Activated naive CD4-positive, alpha-beta T cell treated with anti-CD3 and anti-CD28 coated beads, Interleukin-2, amount 10 ng/mL, durations not matched to agents 7 days and 5 days (primary cell): ENCODE measurements around the gene TRIM50.
"Not testable (repeated sequence)": the region's sequence is repeated elsewhere in the genome, so short reads cannot be mapped to it uniquely, and the experiment has no call there.

Experiments
- CTCF ChIA-PET: fragments of 350-600 bp; sonication (Branson Sonifier 250); formaldehyde crosslinking; loops from one replicate; lab custom pipeline; 2021; ENCODE audit warnings: antibody characterized with exemption; lab: Charles Lee
- DNase-seq: peaks from one replicate; pipeline ENCODE4 v3.0.0-alpha.2; 2020
- H3K27ac Mint-ChIP-seq: one replicate; pipeline ENCODE4 v1.8.0; 2021; ENCODE audit warnings: mild to moderate bottlenecking, moderate library complexity, mixed read lengths
- H3K27me3 Mint-ChIP-seq: one replicate; pipeline ENCODE4 v1.8.0; 2021; ENCODE audit warnings: mild to moderate bottlenecking, mixed read lengths
- H3K36me3 Mint-ChIP-seq: one replicate; pipeline ENCODE4 v1.8.0; 2021; ENCODE audit warnings: mixed read lengths
- H3K4me1 Mint-ChIP-seq: one replicate; pipeline ENCODE4 v1.8.0; 2021; ENCODE audit warnings: mixed read lengths
- H3K4me3 Mint-ChIP-seq: one replicate; pipeline ENCODE4 v1.8.0; 2021; ENCODE audit warnings: mild to moderate bottlenecking, moderate library complexity, mixed read lengths
- H3K9me3 Mint-ChIP-seq: one replicate; pipeline ENCODE4 v1.8.0; 2021; ENCODE audit warnings: mixed read lengths

Gene TRIM50

DNA sequence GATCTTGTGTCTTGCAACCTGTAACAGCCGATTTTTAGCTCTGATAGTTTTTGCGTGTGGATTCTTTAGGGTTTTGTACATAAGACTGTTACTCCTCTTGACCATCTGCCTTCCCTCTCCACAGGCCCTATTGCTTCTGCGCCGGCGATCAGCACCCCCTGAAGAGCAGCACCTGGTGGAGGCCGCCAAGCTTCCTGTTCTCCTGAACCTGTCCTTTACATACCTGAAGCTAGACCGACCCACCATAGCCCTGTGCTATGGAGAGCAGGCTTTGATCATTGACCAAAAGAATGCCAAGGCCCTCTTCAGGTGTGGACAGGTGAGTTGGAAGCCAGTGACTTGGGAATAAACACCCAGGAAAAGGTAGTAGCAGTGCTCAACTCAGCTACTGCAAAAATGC lies 12.6 kb upstream of the TRIM50 start:
- H3K36me3 Mint-ChIP-seq = no peaks in the 10 kb centered on the region
- H3K9me3 Mint-ChIP-seq = no peaks in the 10 kb centered on the region
- no peak overlapping the region for H3K27ac Mint-ChIP-seq
- no peaks in the 10 kb centered on the region for H3K4me1 Mint-ChIP-seq
- DNase-seq = no peak
- H3K27me3 Mint-ChIP-seq = peaks cover 18% of the 10 kb centered on the region
- CTCF ChIA-PET = no interaction called here
- no peak overlapping the region for H3K4me3 Mint-ChIP-seq

DNA sequence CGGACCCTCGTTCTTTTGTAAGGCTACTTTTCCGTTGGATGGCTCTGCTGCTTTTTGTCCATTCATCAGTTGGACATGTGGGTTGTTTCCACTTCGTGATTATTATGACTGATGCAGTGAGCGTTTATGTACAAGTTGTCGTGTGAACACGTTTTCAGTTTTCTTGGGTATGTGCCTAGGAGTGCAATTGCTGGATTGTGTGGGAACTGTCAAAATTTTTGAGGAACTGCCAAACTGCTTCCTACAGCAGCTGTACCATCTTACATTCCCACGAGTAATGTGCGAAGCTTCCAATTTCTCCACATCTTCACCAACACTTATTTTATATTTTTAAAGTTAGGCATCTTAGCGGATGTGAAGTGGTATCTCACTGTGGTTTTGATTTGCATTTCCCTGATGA lies 10.4 kb upstream of the TRIM50 start:
- Mint-ChIP-seq H3K27me3 (peaks cover 19% of the 10 kb centered on the region), H3K4me3 (no peak overlapping the region)
- CTCF ChIA-PET = no interaction called here

DNA sequence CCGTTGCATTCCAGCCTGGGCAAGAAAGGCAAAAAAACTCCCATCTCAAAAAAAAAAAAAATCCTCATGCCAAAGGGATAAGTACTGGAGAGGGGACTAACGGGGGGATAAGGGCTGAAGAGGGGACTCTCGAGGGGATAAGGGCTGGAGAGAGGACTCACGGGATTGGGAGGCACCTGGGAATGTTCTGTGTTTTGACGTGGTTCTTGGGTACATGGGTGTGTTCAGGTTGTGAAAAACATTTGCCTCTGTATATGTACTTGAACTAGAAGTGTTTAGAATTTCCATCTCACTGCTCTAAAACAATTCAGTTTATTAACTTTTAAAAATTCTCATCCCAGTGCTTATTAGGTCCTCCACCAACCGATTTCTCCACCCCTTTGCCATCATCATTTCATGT lies 4.6 kb upstream of the TRIM50 start:
- Mint-ChIP-seq H3K27me3 (peaks cover 21% of the 10 kb centered on the region), H3K9me3 (no peaks in the 10 kb centered on the region), H3K4me3 (no peak overlapping the region), H3K36me3 (no peaks in the 10 kb centered on the region), H3K4me1 (no peaks in the 10 kb centered on the region), H3K27ac (no peak overlapping the region)
- no peak for DNase-seq
- CTCF ChIA-PET = no interaction called here

More for the DNA sequence above, 10.4 kb upstream of the TRIM50 start:
- H3K36me3 Mint-ChIP-seq = no peaks in the 10 kb centered on the region
- no peaks in the 10 kb centered on the region for H3K4me1 Mint-ChIP-seq
- no peak overlapping the region for H3K27ac Mint-ChIP-seq
- no peak for DNase-seq
- H3K9me3 Mint-ChIP-seq = no peaks in the 10 kb centered on the region

DNA sequence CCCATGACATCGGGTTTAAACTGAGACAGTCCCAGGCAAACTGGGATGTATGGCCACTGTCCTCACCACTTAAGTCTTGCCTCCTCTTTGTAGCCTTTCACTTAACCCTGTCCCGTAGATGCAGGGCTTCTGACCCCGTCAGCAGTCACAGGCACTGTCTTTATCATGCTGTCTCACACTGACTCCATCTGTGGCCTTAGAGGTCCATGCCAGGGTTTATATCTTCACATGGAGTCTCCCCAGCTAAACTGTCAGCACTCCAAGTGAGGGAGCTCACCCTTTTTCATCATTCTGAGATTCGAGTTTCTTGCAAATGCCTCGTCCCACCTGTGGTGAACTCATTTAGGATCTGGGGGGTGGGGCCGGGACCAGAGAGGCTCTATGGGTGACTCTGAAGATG lies 2.9 kb upstream of the TRIM50 start:
- Mint-ChIP-seq H3K36me3 (no peaks in the 10 kb centered on the region), H3K9me3 (no peaks in the 10 kb centered on the region), H3K27ac (no peak overlapping the region), H3K27me3 (peaks cover 20% of the 10 kb centered on the region), H3K4me3 (no peak overlapping the region), H3K4me1 (peaks cover 2% of the 10 kb centered on the region)
- DNase-seq = no peak
- CTCF ChIA-PET = no interaction called here

DNA sequence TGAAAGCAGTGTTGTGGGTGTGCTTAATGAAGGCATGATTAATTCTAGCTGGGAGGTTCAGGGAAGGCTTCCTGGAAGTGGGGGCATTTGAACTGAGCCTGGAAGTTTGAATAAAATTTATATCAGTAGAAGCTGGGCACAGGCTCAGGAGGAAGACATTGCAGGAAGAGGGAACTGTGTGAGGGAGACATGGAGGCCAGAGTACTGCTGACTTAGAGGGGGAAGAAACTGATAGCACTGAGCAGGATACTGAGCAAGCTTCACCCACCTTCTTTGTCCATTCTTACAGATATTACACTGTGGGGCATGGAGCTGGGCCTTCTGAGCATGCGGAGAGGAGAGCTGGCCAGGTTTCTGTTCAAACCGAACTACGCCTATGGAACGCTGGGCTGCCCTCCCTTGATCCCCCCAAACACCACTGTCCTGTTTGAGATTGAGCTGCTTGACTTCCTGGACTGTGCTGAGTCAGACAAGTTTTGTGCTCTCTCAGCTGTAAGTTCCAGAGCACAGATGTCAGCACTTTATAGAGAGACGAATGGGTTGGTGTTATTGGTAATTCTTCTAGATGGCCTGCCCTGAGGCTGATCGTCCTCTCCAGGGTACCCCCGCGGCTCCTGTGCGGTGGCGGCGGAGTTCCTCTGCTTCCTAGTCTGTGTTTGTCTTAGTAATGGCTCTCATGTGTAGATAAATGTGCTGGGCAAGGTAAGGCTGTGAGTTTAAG lies 2.1 kb upstream of the TRIM50 start:
- no peaks in the 10 kb centered on the region for H3K9me3 Mint-ChIP-seq
- CTCF ChIA-PET = no interaction called here
- H3K36me3 Mint-ChIP-seq = no peaks in the 10 kb centered on the region
- peaks cover 13% of the 10 kb centered on the region for H3K27me3 Mint-ChIP-seq
- DNase-seq = no peak
- H3K4me3 Mint-ChIP-seq = no peak overlapping the region
- H3K4me1 Mint-ChIP-seq = peaks cover 2% of the 10 kb centered on the region
- no peak overlapping the region for H3K27ac Mint-ChIP-seq

DNA sequence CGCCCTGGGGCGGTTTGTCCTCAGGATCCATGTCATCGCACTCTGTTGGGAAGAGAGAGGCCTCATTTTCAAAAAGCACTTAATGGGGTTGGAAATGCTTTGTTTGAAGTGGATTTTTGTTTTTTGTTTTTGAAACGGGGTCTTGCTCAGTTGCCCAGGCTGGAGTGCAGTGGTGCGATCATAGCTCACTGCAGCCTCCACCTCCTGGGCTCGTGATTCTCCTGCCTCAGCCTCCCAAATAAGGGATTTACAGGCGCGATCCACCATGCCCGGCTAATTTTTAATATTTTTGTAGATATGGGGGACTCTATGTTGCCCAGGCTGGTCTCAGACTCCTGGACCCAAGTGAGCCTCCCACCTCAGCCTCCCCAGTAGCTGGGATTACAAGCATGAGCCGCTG lies 814 bp upstream of the TRIM50 start:
- CTCF ChIA-PET = interaction anchor here (0.6 kb wide), 1 partner anchor 123 kb away, joined by 3 read pairs; no protein-coding TSS in a partner anchor
- H3K27me3 Mint-ChIP-seq = peaks cover 9% of the 10 kb centered on the region
- peaks cover 13% of the 10 kb centered on the region for H3K4me1 Mint-ChIP-seq
- H3K27ac Mint-ChIP-seq = no peak overlapping the region
- H3K9me3 Mint-ChIP-seq = no peaks in the 10 kb centered on the region
- no peak overlapping the region for H3K4me3 Mint-ChIP-seq
- DNase-seq = no peak
- H3K36me3 Mint-ChIP-seq = no peaks in the 10 kb centered on the region

DNA sequence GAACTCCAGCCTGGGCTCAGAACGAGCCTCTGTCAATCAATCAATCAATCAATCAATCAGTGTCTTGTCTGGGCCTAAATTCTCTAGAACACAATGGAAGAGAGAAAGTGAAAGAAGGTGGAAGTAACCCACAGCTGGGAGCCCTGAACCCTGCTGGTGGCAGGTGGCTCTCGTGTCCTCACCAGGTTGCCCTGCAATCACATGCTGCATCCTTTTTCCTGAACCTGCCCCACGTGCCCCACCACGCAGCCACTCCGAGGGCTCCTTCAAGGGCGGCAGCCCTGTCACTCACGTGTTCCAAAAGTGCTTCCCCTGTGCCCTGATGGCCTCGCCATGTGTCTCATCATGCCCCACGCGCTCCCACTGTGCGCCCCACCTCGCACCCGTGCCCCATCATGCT lies 433 bp downstream of the TRIM50 start:
- CTCF ChIA-PET, DNase-seq, H3K36me3 Mint-ChIP-seq, H3K9me3 Mint-ChIP-seq, H3K27ac Mint-ChIP-seq, H3K4me3 Mint-ChIP-seq: not testable (repeated sequence)
- H3K4me1 Mint-ChIP-seq = peaks cover 18% of the 10 kb centered on the region
- peaks cover 15% of the 10 kb centered on the region for H3K27me3 Mint-ChIP-seq

DNA sequence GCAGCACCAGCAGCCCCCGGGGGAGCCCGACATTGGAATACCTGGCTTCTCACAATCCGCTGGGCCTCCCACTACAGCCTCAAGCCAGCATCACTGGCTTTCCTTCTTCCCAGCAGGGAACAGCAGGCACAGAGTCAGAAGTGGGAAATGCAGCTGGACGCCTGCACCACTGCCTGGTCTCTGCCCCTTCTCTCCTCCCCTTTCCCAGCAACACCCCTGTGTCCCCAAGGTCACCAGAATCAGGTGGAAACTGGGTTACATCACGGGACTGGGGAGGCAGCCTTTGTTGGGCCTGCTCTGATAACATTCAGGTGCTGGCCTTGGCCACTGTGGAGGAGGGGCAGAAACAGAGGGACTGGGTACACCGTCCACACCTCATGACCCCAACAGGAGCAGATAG lies 2.5 kb downstream of the TRIM50 start:
- H3K27ac Mint-ChIP-seq, H3K27me3 Mint-ChIP-seq, H3K9me3 Mint-ChIP-seq, H3K36me3 Mint-ChIP-seq, CTCF ChIA-PET, DNase-seq, H3K4me3 Mint-ChIP-seq: not testable (repeated sequence)
- H3K4me1 Mint-ChIP-seq = peaks cover 18% of the 10 kb centered on the region

DNA sequence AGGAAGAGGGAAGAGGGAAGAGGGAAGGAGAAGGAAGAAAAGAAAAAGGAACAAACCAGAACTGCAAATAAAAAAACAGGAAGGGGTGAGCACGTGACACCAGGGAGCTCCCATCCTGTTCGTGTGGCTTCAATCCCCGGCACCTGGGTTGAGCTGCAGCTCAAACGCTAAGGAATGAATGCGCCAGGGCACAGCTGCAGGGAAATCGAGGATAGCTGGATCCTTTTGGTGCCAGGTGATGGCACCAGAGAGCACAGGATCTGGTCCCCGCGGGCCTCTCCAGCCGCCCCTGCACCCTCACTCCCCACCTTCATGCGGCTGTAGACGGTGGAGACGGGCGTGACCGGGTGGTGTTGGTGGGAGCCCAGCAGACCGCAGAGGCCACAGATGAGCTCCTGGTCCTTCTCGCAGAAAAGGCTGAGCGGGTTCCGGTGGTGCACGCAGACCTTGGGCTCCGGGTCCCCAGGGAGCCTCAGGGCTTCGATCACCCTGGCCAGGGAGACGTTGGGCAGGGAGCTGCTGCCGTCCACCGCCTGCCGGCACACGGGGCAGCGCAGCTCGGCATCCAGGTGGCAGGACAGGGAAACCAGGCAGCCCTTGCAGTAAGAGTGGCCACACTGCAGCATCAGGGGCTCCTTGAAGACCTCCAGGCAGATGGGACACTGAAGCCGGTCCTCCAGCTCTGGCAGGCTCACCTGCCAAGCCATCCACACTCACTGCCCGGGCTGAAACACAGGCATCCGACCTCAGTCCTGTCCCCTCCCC lies 3.6 kb downstream of the TRIM50 start:
- H3K36me3 Mint-ChIP-seq, H3K27ac Mint-ChIP-seq, H3K9me3 Mint-ChIP-seq, H3K27me3 Mint-ChIP-seq: not testable (repeated sequence)
- H3K4me1 Mint-ChIP-seq = peaks cover 18% of the 10 kb centered on the region
- H3K4me3 Mint-ChIP-seq = peak overlapping the region; percentile 34
- DNase-seq = peak; percentile 69
- CTCF ChIA-PET = interaction anchor here (0.6 to 1.5 kb wide), 7 partner anchors 9 to 411 kb away, joined by 3 to 12 read pairs (median 4); no protein-coding TSS in a partner anchor

DNA sequence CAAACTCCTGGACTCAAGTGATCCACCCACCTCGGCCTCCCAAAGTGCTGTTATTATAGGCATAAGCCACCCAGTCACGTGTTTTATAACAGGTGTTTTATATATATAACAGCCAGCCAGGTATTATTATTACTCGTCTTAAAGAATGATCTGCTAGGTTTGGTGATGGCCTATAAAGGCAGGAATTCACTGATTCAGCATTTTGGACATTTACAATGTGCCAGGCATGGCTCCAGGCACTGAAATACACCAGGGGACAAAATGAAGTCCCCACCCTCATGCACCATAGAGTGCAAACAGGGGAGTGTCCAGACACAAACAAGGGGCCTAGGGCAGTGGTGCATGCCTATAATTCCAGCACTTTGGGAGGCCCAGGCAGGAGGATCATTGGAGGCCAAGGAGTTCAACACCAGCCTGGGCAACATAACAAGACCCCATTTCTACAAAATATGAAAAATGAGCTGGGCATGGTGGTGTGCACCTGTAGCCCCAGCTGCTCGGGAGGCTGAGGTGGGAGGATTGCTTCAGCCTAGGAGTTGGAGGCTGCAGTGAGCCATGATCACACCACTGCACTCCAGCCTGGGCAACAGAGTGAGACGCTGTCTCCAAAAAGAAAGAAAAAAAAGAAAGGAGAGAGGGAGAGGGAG lies 4.3 kb downstream of the TRIM50 start:
- not testable (repeated sequence) for H3K36me3 Mint-ChIP-seq, DNase-seq, H3K27me3 Mint-ChIP-seq, H3K27ac Mint-ChIP-seq, H3K9me3 Mint-ChIP-seq
- CTCF ChIA-PET = interaction anchor here (0.6 to 1.5 kb wide), 6 partner anchors 9 to 412 kb away, joined by 3 to 12 read pairs (median 4); no protein-coding TSS in a partner anchor
- peak overlapping the region; percentile 34 for H3K4me3 Mint-ChIP-seq
- H3K4me1 Mint-ChIP-seq = peaks cover 18% of the 10 kb centered on the region

DNA sequence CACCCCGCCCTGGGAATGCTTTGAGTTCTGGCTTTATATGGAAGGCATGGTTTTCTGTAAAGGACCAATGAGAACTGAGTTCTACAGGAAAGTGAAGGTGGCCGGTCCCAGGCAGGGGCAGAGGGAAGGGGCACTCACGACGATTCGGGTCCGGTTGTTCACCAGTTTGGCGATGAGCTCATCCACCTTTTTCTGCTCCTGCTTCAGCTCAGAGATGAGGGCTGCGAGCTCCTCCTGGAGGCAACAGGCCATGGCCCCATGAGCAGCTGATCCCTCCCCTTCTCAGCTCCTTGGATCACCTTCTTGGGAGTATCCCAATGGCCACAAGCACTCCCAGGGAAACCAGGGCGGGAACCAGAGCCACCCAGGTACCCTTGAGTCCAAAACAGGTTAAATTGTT lies 7.9 kb downstream of the TRIM50 start:
- H3K27ac Mint-ChIP-seq, H3K36me3 Mint-ChIP-seq, H3K27me3 Mint-ChIP-seq, H3K9me3 Mint-ChIP-seq, H3K4me3 Mint-ChIP-seq, CTCF ChIA-PET, DNase-seq: not testable (repeated sequence)
- H3K4me1 Mint-ChIP-seq = peaks cover 17% of the 10 kb centered on the region

DNA sequence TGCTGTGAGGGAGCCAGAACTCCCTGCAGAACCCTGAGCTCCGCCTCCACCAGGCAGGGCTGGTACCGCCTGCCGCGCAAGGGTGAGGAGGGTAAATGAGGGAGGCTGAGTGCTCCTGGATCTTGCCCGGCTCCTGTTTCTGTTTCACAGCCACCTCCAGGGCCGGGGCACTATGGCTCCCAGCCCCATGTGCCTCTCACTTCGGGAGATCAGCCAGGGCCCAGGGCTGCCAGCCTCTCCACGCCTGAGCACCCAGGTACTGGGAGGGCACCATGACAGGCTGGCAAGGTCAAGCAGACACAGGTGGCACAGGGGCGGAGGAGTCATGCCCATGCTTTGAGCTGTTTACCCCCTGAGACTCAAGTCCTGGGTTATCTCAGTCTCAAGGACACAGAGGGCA lies 8.3 kb downstream of the TRIM50 start:
- H3K9me3 Mint-ChIP-seq, H3K4me3 Mint-ChIP-seq, H3K36me3 Mint-ChIP-seq, DNase-seq, CTCF ChIA-PET, H3K27ac Mint-ChIP-seq, H3K27me3 Mint-ChIP-seq: not testable (repeated sequence)
- H3K4me1 Mint-ChIP-seq = peaks cover 14% of the 10 kb centered on the region

DNA sequence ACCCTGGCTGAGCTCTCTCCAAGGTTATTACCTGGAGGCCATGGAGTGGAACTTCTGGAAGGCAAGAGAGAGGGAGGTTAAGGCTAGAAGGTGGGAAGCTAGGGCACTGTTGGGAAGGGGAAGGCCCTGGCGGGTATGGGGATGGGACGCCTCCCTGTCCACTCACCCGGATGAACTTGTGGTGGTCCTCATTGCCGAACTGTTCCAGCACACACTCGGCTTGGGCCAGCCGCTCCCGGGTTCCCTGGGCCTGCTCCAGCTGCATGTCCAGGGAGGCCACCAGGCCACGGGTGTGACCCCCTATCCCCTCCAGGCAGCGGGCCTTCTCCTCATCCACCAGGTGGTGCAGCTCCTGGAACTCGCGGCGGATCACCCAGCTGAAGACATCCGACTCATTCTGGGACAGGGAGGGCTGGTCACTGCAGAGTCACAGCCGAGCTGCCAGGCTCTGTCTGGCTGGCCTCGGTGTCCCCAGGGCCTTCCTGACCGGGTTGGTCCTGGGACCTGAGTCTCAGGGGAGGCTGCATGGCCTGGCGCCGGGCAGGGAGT lies 9.2 kb downstream of the TRIM50 start:
- H3K4me3 Mint-ChIP-seq, H3K4me1 Mint-ChIP-seq, H3K9me3 Mint-ChIP-seq, CTCF ChIA-PET, DNase-seq, H3K36me3 Mint-ChIP-seq, H3K27me3 Mint-ChIP-seq, H3K27ac Mint-ChIP-seq: not testable (repeated sequence)

DNA sequence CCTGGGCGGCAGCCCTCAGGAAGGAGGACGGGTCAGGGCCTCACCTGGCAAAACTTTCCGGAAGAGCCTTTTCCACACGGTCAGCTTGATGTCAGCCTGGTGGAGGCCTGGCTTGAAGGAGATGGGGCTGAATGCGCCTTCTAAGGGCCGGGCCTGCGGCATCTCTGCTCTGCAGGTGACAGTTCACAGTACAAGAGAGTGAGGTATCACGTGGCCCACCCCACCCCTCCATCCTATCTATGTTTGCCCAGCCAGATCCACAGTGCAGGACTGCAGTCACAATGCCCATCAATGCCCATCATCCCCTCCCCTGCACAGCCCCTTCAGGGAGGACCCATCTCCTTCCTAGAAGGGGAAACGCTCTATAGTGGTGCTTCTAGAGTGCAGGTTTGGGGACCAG lies 11.4 kb downstream of the TRIM50 start:
- no peaks in the 10 kb centered on the region for H3K9me3 Mint-ChIP-seq
- H3K36me3 Mint-ChIP-seq = no peaks in the 10 kb centered on the region
- CTCF ChIA-PET = no interaction called here
- no peaks in the 10 kb centered on the region for H3K4me1 Mint-ChIP-seq
- no peaks in the 10 kb centered on the region for H3K27me3 Mint-ChIP-seq
- no peak for DNase-seq
- H3K27ac Mint-ChIP-seq = no peak overlapping the region
- no peak overlapping the region for H3K4me3 Mint-ChIP-seq
